ENCODE measurements around the gene VPS26A.
A peak's percentile ranks its signal among the peaks of the same experiment; 100 is the strongest.

VPS26A gene

GRCh38 chr10:69123747-69124562, at the start of gene VPS26A:
Gene VPS26A, plus strand, starts transcription at chr10:69124178. Its CDS starts 100 bp downstream, at chr10:69124278.
- DNase-seq (ENCODE audit: low read depth): peak; percentile 98

GRCh38 chr10:69074532-69074931, 49.4 kb upstream of the VPS26A start:
- no peak for DNase-seq (ENCODE audit: low read depth)

- DNase-seq (ENCODE audit: low read depth): no peak
Measured at GRCh38 chr10:69075431-69075830, 48.5 kb upstream of the VPS26A start.

- DNase-seq (ENCODE audit: low read depth): no peak
Measured at GRCh38 chr10:69078311-69078710, 45.7 kb upstream of the VPS26A start.

GRCh38 chr10:69080226-69080625, 43.8 kb upstream of the VPS26A start:
- no peak for DNase-seq (ENCODE audit: low read depth)

GRCh38 chr10:69086001-69086509, 37.9 kb upstream of the VPS26A start:
- DNase-seq (ENCODE audit: low read depth): no peak

- DNase-seq (ENCODE audit: low read depth): peak; percentile 46
Measured at GRCh38 chr10:69087590-69088470, 36.1 kb upstream of the VPS26A start, which contains the start of gene SRGN. Gene SRGN, plus strand, starts transcription at chr10:69088103. Its CDS starts 55 bp downstream, at chr10:69088158.

- DNase-seq (ENCODE audit: low read depth): no peak
Measured at GRCh38 chr10:69088471-69088769, 35.6 kb upstream of the VPS26A start.

GRCh38 chr10:69088801-69089501, 35.0 kb upstream of the VPS26A start:
- DNase-seq (ENCODE audit: low read depth): no peak

GRCh38 chr10:69089638-69090599, 34.1 kb upstream of the VPS26A start:
- peak; percentile 48 for DNase-seq (ENCODE audit: low read depth)

GRCh38 chr10:69090685-69091084, 33.3 kb upstream of the VPS26A start:
- DNase-seq (ENCODE audit: low read depth): no peak

GRCh38 chr10:69091143-69091651, 32.8 kb upstream of the VPS26A start:
- no peak for DNase-seq (ENCODE audit: low read depth)

- peak; percentile 52 for DNase-seq (ENCODE audit: low read depth)
Measured at GRCh38 chr10:69092959-69093850, 30.8 kb upstream of the VPS26A start.

GRCh38 chr10:69093933-69094332, 30.0 kb upstream of the VPS26A start:
- DNase-seq (ENCODE audit: low read depth): no peak

- DNase-seq (ENCODE audit: low read depth): no peak
Measured at GRCh38 chr10:69096045-69096444, 27.9 kb upstream of the VPS26A start.

GRCh38 chr10:69097729-69098128, 26.2 kb upstream of the VPS26A start:
- DNase-seq (ENCODE audit: low read depth): no peak

- DNase-seq (ENCODE audit: low read depth): no peak
Measured at GRCh38 chr10:69100136-69100872, 23.7 kb upstream of the VPS26A start.

- DNase-seq (ENCODE audit: low read depth): no peak
Measured at GRCh38 chr10:69101451-69102095, 22.4 kb upstream of the VPS26A start.

GRCh38 chr10:69102440-69102839, 21.5 kb upstream of the VPS26A start:
- DNase-seq (ENCODE audit: low read depth): no peak

Measured in stimulated activated CD8-positive, alpha-beta memory T cell treated with anti-CD3 and anti-CD28 coated beads, Interleukin-12 subunit alpha, Interleukin-12 subunit beta, amount 100 ng/mL, for 4 hours (primary cell).